Cardiac muscle cell (in vitro differentiated cells and primary cell): ENCODE measurements around the gene EIF4H. TPM values are rescaled to one million over a fixed set of nuclear protein-coding genes. Genes with fewer than 3 reads are reported as not detected.
"Not testable (repeated sequence)": the region's sequence is repeated elsewhere in the genome, so short reads cannot be mapped to it uniquely, and the experiment has no call there.

Experiments used
- DNase-seq, 2 donors: peaks; one replicate each; pipeline versions ENCODE4 v3.0.0 to v3.0.0-alpha.2; 2010 to 2017; ENCODE audit warnings: low read depth in 1 of 2, low spot score in 1 of 2
- H3K27ac ChIP-seq: fragments of 200-600 bp; sonication (generic); 2 replicates; pipeline ENCODE4 v1.5.1; 2016
- H3K27me3 ChIP-seq: fragments of 200-600 bp; sonication (generic); 2 replicates; pipeline ENCODE4 v1.6.0; 2016; ENCODE audit warnings: control low read depth
- H3K36me3 ChIP-seq: fragments of 200-600 bp; sonication (generic); 2 replicates; pipeline ENCODE4 v1.5.1; 2016; ENCODE audit warnings: control low read depth
- H3K4me1 ChIP-seq: fragments of 200-600 bp; sonication (generic); 2 replicates; pipeline ENCODE4 v1.8.1; 2017; ENCODE audit warnings: low read depth, mild to moderate bottlenecking, mixed run types
- H3K4me3 ChIP-seq: fragments of 200-600 bp; sonication (generic); 2 replicates; pipeline ENCODE4 v1.5.1; 2016; ENCODE audit warnings: mild to moderate bottlenecking
- H3K9me3 ChIP-seq: fragments of 200-600 bp; sonication (generic); 2 replicates; pipeline ENCODE4 v1.5.1; 2017; ENCODE audit warnings: low read depth, mild to moderate bottlenecking, control low read depth
- CTCF ChIP-seq: IDR thresholded peaks from 2 replicates; pipeline ENCODE4 v1.5.1; 2012; ENCODE audit warnings: low read depth, mild to moderate bottlenecking, low read length
- polyA plus RNA-seq: library from polyadenylated mRNA; unstranded; fragments of >200 nt; fragmentation: Nextera tagmentation; extraction: Ambion mirVana; gene quantifications from 2 replicates; pipeline ENCODE4 v1.2.1, GENCODE V29; 2016
- total RNA-seq: library from RNA; depleted of rRNA; stranded (reverse); fragments of >200 nt; gene quantifications from 2 replicates; pipeline ENCODE4 v1.2.3, GENCODE V29; 2016

The EIF4H gene
- total and polyA plus RNA-seq, 2 experiments from 2014 or later, result 323 to 330 TPM

DNA sequence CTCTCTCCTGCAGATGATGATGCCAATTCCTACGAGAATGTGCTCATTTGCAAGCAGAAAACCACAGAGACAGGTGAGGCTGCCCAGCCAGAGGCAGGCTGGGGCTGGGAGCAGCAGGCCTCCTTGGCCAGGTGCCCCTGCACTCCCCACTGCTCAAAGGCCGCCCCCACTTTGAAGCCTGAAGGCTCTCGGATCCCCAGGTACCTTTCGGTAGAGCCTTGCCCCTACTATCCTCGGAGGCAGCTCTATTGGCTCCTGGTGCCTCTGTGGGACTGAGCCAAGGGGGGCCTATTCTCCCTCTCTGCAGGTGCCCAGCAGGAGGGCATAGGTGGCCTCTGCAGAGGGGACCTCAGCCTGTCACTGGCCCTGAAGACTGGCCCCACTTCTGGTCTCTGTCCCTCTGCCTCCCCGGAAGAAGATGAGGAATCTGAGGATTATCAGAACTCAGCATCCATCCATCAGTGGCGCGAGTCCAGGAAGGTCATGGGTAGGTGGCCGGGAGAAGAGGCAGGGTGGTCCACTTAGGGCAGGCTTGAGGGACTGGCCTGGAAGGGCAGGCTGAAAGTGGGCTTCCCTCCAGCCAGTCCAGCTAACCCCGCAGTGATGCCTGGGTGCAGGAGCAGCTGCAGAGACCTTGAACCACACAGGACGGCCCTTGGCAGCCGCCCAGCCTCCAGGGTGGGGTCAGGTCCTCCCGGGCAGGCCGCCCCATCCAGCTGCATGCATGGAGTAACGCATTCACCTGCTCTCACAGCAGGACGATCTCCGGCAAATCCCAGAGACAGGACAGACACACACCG, 49.8 kb downstream of the EIF4H start:
- H3K4me1 ChIP-seq, result no peaks in the 10 kb centered on the region
- DNase-seq, result no peak
- no peaks in the 10 kb centered on the region for H3K27me3 ChIP-seq
- no peaks in the 10 kb centered on the region for H3K9me3 ChIP-seq
- no peak for TF ChIP-seq CTCF
- H3K36me3 ChIP-seq, result no peaks in the 10 kb centered on the region
- no peak overlapping the region for H3K4me3 ChIP-seq
- H3K27ac ChIP-seq, result no peak overlapping the region

DNA sequence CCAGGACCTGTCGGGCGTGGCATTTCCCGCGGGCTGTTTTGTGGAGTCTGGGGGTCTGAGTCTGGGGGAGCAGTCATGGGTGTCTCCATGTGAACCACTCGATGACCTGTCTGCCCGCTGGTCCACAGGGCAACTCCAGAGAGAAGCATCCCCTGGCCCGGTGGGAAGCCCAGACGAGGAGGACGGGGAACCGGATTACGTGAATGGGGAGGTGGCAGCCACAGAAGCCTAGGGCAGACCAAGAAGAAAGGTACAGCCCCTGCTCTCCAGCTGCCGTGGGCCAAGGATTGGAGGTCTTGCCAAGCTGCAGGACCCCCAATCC, 50.3 kb downstream of the EIF4H start:
- Histone ChIP-seq H3K4me1 (no peaks in the 10 kb centered on the region), H3K27ac (no peak overlapping the region), H3K27me3 (no peaks in the 10 kb centered on the region), H3K9me3 (no peaks in the 10 kb centered on the region), H3K36me3 (no peaks in the 10 kb centered on the region), H3K4me3 (no peak overlapping the region)
- TF ChIP-seq CTCF, result no peak
- no peak for DNase-seq

GRCh38 chr7:74224907-74225306, 50.8 kb downstream of the EIF4H start:
- not testable (repeated sequence) for H3K36me3 ChIP-seq, H3K4me1 ChIP-seq, H3K4me3 ChIP-seq, H3K27ac ChIP-seq, H3K27me3 ChIP-seq, H3K9me3 ChIP-seq, DNase-seq

DNA sequence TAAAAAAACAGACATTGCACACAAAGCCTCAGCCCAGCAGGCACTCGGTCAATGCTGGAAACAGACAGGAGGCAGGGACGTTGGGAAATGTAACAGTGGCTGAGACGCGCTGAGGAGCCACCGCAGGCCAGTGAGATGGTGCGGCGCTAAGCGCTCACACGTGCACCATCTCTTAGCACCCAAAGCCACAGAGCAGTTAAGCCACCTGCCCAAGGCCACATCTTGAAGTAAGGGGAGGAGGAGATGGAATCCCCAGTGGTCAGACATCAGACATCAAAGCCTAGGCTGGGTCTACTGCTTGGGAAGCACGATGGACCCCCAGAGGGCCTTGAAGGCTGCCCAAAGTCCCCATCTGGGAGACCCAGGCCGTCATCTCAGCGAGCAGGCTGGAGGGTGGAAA, 51.2 kb downstream of the EIF4H start:
- TF ChIP-seq CTCF, result no peak
- Histone ChIP-seq H3K27me3 (no peaks in the 10 kb centered on the region), H3K9me3 (no peaks in the 10 kb centered on the region), H3K27ac (no peak overlapping the region), H3K4me3 (no peak overlapping the region), H3K36me3 (no peaks in the 10 kb centered on the region), H3K4me1 (no peaks in the 10 kb centered on the region)
- DNase-seq, result no peak

DNA sequence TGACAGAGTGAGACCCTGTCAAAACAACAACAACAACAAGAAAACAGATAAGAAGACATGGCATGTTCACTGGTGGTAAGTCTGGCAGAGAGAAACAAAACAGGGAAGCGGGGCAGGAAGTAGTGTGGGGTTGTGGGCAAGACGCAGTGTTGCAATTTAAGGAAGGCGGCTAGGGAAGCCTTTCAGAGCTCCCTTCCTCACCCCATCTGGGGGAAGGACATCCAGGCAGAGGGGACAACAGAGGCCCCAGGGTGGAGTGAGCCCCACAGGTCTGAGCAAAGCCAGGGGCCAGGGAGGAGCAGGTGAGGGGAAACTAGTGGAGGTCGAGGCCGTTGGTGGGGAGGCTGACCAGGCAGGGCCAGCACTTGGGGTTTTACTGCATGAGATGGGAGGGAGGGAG, 52.5 kb downstream of the EIF4H start:
- Histone ChIP-seq H3K4me1 (no peaks in the 10 kb centered on the region), H3K27ac (no peak overlapping the region), H3K9me3 (no peaks in the 10 kb centered on the region), H3K27me3 (no peaks in the 10 kb centered on the region), H3K4me3 (no peak overlapping the region), H3K36me3 (peaks cover under 1% of the 10 kb centered on the region)
- DNase-seq, result no peak
- no peak for TF ChIP-seq CTCF

GRCh38 chr7:74228951-74229900, 55.1 kb downstream of the EIF4H start:
- no peaks in the 10 kb centered on the region for H3K9me3 ChIP-seq
- TF ChIP-seq CTCF, result no peak
- H3K4me1 ChIP-seq, result no peaks in the 10 kb centered on the region
- no peak overlapping the region for H3K27ac ChIP-seq
- DNase-seq, result no peak
- H3K27me3 ChIP-seq, result no peaks in the 10 kb centered on the region
- H3K36me3 ChIP-seq, result peaks cover 8% of the 10 kb centered on the region
- no peak overlapping the region for H3K4me3 ChIP-seq
